Measurements from ENCODE around the gene STYX.

STYX gene, protein sequence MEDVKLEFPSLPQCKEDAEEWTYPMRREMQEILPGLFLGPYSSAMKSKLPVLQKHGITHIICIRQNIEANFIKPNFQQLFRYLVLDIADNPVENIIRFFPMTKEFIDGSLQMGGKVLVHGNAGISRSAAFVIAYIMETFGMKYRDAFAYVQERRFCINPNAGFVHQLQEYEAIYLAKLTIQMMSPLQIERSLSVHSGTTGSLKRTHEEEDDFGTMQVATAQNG

DNA sequence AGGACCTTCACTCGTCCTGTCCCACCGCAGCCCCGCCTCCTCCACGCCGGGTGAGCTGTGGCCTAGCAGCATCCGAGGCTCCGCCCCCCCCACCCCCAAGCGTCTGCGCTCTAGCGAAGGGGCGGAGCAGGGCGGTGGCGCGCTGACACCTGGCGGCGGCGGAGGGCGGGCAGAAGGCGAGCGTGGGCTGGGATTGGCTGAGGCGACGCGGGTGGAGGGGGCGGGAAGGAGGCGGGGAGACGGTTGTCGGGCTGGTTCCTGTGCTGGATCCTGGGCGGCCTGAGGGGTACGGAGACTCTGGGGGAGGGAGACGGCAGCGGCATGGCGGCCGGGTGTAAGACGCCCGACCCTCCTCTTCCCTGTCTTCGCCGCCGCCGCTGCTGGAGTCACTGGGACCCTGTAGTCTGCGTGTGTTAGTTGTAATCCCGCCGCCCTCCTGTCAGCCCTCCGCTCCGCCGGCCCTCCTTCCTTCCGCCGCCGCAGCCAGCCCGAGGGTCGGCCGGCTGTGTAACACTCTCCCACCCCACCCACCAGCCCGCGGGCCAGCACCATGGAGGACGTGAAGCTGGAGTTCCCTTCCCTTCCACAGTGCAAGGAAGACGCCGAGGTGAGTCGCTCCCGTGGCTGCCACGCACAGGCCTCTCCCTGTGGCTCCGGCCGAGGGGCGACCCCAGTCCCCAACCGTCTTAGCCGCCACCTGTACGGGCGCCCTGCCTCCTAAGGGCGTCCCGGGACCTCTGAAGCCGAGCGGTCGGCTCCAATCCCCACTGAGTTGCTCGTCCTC, at the start of gene STYX:
Gene STYX (plus strand): TSS at position 242 of the 784 bp plus-strand sequence. CDS start 309 bp downstream, at position 551.
- peak; percentile 97 for DNase-seq (ENCODE audit: low read depth)

DNA sequence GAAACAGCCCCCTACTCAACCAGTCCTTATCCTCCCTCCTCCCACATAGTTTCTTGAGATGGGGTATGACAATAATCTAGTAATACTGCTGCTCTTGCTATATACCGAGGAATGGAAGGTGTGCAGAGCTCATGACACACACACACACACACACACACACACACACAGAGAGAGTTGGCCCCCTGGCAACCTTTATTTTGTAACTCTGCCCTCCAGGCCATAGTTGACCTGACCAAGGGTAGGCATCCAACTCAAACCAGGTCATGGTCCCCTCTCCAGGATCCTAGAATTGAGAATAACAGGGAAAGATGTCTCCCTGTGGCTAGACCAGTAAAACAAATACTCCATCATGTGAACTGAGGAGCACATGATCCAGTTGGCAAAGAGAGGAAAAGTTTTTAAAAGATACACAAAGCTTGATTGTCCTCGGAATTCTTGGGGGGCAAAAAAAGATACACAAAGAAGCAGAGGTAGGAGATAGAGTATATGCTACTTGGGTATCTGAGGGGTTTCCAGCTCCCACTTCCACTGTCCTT, 45.9 kb upstream of the STYX start:
- DNase-seq (ENCODE audit: low read depth) = no peak

DNA sequence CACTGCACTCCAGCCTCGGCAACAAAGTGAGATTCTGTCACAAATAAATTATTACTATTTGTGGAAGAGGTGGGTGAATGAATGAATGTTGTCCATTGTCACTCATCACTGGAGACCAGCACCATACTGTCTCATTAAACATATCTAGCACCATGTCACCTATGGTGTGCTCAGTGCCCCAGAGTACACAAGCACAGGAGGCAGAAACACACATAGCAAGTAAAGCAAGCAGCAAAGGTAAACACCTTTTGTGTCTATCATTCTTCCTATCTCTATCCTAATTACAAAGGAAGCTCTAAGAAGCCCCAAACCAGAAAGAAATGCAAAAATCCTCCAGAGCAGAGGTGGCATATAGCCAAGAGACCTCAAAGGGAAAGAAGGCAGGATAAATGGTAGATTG, 43.8 kb upstream of the STYX start:
- no peak for DNase-seq (ENCODE audit: low read depth)

DNA sequence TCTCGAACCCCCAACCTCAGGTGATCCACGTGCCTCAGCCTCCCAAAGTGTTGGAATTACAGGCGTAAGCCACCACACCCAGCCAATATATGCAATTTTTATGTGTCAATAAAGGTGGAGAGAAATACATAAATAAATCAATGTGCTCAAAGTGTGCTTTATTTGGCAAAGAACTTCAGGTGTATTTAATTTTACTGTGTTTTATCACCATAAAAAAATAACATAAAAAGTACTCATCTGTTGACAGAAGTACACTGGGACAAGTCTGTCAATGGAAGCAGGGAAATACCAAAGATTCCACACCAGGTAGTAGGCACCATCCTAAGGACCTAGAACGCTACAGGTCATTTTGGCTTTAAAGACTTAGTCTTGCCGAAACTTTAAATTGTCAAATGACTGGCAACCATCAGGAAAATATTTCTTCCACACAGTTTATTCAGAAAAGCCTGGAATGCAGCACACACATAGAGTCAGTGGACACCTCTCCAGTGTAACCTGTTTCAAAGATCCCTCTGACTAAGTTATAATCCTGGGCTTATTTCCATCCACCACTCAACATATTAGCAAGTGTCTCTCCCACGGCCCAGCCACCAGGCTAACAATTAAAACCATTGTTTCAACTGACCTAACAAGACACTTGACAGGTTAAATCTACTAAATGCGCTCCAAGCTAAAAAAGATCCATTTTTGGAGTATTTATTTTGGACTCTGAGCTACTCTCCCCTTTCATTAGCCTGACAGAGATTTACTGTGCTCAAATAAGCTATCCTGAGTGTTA, 38.8 kb upstream of the STYX start:
- no peak for DNase-seq (ENCODE audit: low read depth)

DNA sequence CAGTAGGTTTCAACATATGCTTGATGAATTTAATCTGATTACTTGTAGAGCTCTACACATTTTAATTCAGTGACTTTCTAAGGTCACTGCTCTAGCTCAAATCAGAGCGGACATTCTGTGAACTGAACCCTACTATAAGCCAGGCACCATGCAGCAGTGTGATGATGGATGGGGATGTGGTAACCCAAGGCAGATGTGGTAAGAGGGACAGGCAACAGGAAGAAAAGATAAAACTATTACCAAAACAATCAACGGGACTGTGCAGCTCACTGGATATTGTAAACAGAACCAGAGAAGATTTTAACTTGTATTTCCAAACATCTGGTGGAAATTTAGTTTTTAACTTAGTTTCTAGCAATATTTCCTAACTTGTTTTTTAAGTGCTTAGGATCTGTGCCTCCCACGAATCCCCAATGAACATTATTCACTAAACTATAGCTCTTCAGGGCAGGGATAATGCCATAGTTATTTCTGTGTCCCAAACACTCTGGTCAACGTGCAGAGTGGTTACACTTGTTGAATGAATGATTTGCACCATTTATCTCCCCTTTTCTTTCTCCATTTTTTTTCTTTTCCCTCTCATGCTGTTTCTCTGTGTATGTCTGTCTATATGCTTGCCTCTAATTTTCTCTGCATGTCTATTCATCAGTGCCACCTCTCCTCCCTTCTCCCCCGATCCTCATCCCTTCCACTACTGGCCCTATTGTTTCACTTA, 37.6 kb upstream of the STYX start:
- no peak for DNase-seq (ENCODE audit: low read depth)

DNA sequence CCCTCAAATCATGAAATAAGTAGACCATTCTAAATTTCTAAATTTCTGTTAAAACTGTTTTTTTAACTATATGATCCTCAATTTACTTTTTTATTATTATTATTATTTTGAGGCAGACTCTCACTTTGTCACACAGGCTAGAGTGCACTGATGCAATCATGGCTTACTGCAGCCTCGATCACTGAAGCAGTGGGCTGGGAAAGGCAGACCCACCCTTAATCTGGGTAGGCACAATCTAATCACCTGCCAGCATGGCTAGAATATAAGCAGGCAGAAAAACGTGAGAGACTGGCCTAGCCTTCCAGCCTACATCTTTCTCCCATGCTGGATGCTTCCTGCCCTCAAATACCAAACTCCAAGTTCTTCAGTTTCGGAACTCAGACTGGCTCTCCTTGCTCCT, 36.9 kb upstream of the STYX start:
- DNase-seq (ENCODE audit: low read depth) = no peak

DNA sequence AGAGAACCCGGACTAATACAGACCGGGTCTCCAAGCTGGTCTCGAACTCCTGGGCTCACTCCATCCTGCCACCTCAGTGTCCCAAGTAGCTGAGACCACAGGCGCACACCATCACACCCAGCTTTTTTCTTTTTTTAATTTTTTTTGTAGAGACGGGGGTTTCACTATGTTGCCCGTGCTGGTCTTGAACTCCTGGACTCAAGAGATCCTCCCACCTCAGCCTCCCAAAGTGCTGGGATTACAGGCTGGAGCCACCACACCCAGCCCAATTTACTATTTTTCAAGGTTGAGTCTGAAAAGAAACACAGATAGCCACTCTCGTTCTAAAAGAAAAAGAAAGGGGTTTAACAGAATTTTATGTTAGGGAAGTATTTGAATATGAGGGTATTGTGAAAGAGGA, 36.4 kb upstream of the STYX start:
- no peak for DNase-seq (ENCODE audit: low read depth)

DNA sequence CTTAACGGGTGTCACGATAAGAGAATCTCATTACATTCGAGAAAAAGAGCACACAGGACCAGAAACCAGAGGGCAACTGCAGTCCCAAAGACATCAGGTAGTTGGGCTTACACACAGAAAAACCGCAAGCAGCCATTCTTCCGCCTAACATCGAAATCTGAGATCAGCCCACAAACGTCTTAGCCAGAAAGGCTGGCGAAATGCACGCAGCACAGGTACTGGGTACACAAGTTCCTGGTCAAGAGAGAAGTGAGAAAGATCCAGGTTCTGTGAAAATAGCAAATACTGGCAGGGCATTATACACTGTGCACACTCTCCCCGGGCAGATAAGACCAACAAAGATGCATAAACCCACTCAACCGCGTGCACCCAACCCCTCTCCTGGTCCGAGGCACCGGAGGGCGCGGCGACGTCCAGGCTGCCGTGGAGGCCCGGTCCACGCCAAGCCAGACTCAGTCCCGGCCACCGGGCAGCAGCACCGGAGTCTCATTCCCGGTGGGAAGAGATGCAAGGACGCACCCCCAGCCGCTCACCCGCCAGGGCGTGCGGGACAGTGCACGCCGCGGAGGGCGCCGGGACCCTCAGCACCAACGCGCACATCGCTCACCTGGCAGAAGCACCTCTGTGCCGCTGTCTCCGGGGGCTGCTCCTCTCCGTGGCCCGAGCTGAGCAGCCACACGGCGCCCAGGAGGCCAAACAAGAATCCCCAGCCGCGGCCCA, 35.0 kb upstream of the STYX start:
- peak; percentile 42 for DNase-seq (ENCODE audit: low read depth)

DNA sequence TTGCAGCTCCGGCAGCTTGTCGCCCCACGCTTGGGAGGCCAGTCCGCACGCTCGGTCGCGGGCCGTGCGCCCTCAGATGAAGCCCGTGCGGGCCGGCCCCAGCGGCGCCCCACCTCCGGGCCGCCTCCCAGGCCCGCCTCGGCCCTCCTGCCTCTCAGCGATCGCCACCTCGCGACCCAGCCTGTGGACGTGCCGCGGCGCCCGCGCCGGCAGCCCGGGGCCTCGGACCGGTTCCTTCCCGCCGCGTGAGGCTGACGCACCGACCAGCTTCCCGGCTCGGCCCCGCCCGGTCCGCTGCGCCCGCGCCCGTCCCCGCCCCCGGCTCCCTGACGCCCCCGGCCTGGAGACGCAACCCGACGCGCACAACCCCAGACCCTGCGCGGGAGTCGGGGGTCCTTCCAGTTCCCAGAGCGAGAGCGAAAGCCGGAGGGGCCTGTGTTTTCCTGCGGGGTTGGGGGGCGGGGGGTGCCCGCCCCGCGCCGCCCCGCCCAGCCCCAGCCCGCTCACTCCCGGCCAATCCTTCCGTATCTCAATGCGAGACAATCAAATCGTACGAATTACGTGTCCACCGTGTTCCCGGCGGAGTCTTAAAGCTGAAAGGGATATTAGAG, 34.4 kb upstream of the STYX start, which contains the start of gene ERO1A:
Gene ERO1A (minus strand): TSS at position 78 of the 611 bp plus-strand sequence. CDS start 77 bp downstream, at position 1.
- DNase-seq (ENCODE audit: low read depth) = peak; percentile 26

DNA sequence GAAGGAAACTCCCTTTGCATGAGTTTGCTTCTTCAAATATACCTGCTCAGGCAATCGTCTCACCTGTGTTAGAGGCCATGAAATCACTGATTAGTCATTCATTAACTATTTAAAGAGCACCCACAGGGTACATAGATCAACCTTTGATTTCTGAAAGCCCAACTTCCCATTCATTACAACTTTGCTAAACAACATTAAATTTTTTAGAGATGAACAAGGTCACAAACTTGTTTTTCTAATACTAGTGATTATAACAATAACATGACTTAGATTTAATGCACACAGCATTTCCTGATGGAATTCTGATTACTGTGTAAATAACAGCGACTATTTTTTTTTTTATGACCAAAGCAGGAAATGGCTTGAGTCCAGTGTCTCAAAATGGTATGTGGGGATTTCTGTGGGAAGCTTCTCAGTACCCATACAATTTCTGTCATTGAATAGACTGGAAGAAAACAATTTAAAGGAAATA, 29.2 kb upstream of the STYX start:
- no peak for DNase-seq (ENCODE audit: low read depth)

DNA sequence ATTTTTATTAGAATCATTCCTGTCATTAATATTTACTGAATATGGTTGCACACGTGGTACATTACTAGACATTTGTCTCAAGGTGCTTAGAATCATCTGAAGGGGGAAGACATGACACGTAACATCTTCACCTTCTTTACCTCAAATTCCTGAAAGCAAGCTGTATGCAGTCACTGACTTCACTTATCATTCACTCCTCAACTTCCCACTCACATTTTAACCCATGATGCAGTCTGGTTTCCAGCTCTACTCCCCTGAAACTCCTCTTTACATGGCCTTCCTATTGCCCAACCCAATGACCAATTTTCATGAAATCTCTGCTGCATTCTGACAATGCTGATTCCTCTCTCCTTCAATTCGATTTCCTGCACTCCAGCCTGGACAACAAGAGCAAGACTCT, 28.7 kb upstream of the STYX start:
- no peak for DNase-seq (ENCODE audit: low read depth)

DNA sequence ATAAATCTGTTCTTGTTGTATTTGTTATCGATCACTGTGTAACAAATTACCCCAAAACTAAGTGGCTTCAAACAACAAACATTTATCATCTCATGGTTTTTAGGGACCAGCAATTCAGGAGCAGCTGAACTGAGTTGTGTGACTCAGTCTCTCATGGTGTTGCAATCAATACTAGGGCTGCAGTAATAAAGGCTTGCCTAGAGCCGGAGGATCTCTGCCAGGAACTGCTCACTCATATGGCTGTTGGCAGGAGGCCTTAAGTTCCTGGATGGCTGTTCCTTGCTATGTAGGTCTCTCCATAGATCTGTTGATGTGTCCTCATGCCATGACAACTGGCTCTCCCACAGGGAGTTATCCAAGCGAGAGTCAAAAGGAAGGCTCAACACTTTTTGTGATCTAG, 26.7 kb upstream of the STYX start:
- DNase-seq (ENCODE audit: low read depth) = no peak

DNA sequence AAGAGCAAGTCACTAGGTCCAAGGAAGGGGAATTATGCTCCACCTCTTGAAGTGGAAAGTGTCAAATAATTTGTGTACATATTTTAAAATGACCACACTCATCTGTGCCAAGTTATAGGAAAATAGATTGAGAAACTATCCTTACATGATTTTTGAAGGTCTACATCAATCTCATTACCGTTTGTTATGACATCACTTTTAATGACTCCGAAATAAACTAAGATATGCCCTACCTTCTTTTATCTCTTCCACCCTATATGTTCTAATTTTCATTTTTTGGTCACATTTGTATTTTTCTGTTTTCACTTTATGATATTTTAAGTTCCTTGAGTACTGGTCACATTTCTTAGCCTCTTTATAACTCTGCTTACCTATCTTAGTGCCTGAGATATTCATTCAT, 26.3 kb upstream of the STYX start:
- no peak for DNase-seq (ENCODE audit: low read depth)

DNA sequence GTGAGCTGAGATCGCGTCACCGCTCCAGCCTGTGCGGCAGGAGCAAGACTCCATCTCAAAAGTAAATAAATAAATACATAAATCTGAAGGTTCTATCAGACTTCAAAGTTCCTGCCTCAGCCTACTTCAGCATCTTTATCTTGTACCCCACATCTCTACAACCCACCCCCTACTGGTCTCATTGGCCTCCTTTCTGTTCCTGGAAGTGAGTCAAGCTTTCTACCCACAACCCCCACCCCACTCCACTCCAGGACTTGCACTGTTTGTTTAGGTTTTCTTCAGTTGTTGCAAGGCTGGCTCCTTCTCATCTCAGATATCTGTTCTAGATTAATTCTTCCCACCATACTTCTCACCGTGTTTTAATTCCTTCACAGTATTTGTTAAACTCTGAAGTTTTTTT, 23.7 kb upstream of the STYX start:
- DNase-seq (ENCODE audit: low read depth) = no peak

DNA sequence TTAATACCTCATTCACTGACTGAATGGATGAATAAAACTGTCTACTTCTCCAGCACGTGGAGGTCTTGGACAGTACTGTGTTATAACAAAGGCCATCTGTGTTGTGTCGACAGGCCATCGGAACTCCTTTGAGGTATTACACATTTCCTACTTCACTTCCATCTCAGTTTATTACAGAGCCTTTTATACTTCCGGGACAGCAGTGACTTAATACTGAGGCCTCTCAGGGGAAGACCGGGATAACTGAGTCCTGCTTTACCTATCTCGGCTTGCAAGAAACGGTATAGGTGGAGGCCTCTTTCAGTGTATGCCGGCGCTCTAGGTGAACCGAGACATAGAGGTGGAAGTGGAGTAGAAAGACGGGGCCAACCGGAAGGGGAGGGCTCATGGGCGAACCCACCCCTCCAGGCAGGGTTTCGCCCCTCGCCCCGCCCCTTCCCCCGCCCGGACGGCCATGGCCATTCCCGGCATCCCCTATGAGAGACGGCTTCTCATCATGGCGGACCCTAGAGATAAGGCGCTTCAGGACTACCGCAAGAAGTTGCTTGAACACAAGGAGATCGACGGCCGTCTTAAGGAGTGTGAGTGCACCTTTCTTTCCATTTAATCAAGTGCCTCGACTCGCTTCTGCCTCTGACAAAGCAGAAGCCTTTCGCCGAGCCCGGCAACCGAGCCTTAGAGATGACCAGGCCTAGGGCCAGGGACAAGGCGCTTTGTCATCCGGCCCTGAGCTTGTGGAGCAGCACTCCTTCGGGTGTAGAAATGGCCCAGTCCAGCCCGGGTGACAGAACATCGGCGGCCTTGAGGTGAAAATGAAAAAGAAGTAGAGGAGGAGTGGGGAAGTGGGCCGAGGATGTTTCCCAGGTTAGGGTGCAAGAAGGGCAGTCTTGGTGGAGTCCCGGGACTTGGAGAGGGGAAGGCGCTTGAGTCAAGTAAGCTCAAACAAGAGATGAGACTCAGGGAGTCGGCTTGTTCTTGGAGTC, 23.0 kb upstream of the STYX start, which contains the start of gene PSMC6:
Gene PSMC6 (plus strand): TSS at position 477 of the 983 bp plus-strand sequence. CDS start 20 bp downstream, at position 497.
- peak; percentile 90 for DNase-seq (ENCODE audit: low read depth)

DNA sequence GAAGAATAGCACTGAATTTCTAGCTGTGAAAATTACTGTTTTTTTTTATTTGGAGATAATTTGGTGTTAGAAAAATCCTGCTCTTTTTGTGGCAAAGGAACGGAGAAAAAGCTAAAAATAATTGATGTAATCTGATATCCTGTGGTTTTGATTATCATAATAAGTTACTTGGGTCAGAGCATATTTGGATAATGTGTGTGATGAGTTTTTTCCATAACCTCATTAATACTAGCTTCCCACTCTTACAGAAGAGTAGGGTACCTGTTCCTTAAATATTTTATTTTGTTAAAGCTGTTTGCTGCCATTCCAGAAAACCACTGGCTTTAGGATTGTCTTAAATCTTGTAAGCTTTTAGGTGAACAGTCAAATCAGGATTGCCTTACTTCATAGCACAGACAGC, 18.3 kb upstream of the STYX start:
- no peak for DNase-seq (ENCODE audit: low read depth)

DNA sequence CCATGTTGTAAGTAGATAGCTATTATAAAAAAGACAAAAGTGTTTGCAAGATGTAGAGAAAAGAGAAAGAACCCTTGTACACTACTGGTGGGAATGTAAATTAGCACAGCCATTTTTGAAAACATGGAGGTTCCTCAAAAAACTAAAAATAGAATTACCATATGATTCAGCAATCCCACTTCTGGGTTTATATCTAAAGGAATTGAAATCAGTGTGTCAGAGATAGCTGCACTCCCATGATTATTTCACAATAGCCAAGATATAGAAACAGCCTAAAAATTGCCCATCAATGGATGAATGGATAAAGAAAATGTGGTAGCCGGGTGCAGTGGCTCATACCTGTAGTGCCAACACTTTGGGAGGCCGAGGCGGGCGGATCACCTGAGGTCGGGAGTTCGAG, 13.8 kb upstream of the STYX start:
- DNase-seq (ENCODE audit: low read depth) = no peak

DNA sequence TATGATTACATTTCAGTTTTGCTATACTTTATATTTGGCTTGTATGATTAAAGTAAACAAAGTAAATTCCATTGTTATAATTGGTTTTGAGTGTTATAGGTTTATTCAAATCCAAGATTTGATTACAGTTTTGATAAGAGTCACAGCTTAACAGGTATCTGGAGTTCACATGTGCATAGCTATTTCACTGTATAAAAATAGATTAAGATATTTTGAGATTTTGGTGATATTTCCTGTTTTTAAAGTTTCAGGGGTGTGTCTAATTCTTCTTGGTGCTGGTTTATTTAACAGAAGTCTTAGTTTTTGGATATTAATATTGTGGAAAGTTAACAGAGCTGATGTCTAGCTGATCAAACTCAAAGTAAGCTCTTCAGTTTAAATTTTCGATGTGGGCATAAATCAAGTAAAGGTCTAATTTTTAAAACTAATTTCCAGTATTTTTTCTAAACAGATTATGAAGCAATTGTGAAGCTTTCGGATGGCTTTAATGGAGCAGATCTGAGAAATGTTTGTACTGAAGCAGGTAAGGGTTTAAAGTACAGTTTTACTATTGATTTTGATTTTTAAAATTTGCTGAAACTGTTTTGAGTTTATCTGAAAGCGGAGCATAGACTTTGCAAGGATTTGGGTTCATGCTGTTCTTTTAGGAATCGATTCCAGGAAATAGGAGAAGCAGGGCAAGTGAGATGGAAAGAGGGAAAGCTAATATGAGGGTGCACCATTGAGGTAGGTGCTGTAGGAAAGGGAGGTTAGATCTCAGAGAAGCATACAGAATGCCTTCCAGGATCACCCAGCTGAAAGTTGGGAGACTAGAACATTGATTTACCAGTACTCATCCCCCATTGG, 6.2 kb upstream of the STYX start:
- no peak for DNase-seq (ENCODE audit: low read depth)

DNA sequence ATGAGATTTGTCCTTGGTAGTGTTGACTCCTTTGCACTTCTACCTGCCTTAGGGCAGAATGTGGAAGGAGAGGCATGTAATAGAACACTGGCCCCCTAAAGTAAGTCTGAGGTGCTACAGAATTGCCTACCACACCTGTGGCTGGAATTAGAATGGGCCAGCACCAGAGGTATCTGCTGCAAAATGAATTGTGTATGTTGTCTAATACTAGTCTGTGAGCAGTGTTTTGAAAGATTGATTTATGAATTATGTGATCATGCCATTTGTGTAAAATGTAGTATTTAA, 5.7 kb upstream of the STYX start:
- no peak for DNase-seq (ENCODE audit: low read depth)

Measured in stimulated activated CD8-positive, alpha-beta memory T cell treated with anti-CD3 and anti-CD28 coated beads, Interleukin-7, amount 100 ng/mL, for 24 hours (primary cell).